ENCODE measurements around the gene TNN. TPM values are rescaled to one million over a fixed set of nuclear protein-coding genes. Genes with fewer than 3 reads are reported as not detected.

TNN gene
- total RNA-seq, 1 donor from 2014 or later, result 0.18 TPM

- no peak for ATAC-seq
- intact Hi-C loops (cut with DNase I), result no loop called here
- peaks cover 4% of the 10 kb centered on the region for H3K27me3 ChIP-seq (ENCODE audit: low read depth)
- no peak for TF ChIP-seq CTCF (IDR thresholded peaks at IDR 0.05)
- H3K36me3 ChIP-seq, result no peaks in the 10 kb centered on the region
- H3K4me1 ChIP-seq, result no peaks in the 10 kb centered on the region
- H3K4me3 ChIP-seq, result no peak overlapping the region
- no peak overlapping the region for H3K27ac ChIP-seq
- no peak for DNase-seq
- H3K9me3 ChIP-seq, result no peaks in the 10 kb centered on the region
Measured at GRCh38 chr1:175077356-175078030, 9.9 kb downstream of the TNN start.

- DNase-seq (no peak), ATAC-seq (no peak)
- no peaks in the 10 kb centered on the region for H3K4me1 ChIP-seq
- H3K27ac ChIP-seq, result no peak overlapping the region
- no peaks in the 10 kb centered on the region for H3K9me3 ChIP-seq
- H3K36me3 ChIP-seq, result no peaks in the 10 kb centered on the region
- no peak overlapping the region for H3K4me3 ChIP-seq
- intact Hi-C loops (cut with DNase I), result no loop called here
- peaks cover 4% of the 10 kb centered on the region for H3K27me3 ChIP-seq (ENCODE audit: low read depth)
- no peak for TF ChIP-seq CTCF (IDR thresholded peaks at IDR 0.05)
Measured at GRCh38 chr1:175078629-175079028, 11.0 kb downstream of the TNN start.

GRCh38 chr1:175079338-175079737 is 11.7 kb downstream of the TNN start:
- ATAC-seq, result no peak
- no peak for DNase-seq

GRCh38 chr1:175080030-175080429 is 12.4 kb downstream of the TNN start:
- no peak for ATAC-seq
- TF ChIP-seq CTCF (IDR thresholded peaks at IDR 0.05), result no peak
- H3K9me3 ChIP-seq, result no peaks in the 10 kb centered on the region
- H3K4me1 ChIP-seq, result no peaks in the 10 kb centered on the region
- no peaks in the 10 kb centered on the region for H3K36me3 ChIP-seq
- H3K4me3 ChIP-seq, result no peak overlapping the region
- DNase-seq, result no peak
- H3K27me3 ChIP-seq (ENCODE audit: low read depth), result no peaks in the 10 kb centered on the region
- H3K27ac ChIP-seq, result no peak overlapping the region
- intact Hi-C loops (cut with DNase I), result no loop called here

More at GRCh38 chr1:175079338-175079737, 11.7 kb downstream of the TNN start:
- Histone ChIP-seq H3K9me3 (no peaks in the 10 kb centered on the region), H3K27me3 (ENCODE audit: low read depth) (peaks cover under 1% of the 10 kb centered on the region), H3K27ac (no peak overlapping the region), H3K4me1 (no peaks in the 10 kb centered on the region), H3K4me3 (no peak overlapping the region), H3K36me3 (no peaks in the 10 kb centered on the region)
- intact Hi-C loops (cut with DNase I), result no loop called here
- TF ChIP-seq CTCF (IDR thresholded peaks at IDR 0.05), result no peak

GRCh38 chr1:175081983-175082382 is 14.3 kb downstream of the TNN start:
- Histone ChIP-seq H3K9me3 (no peaks in the 10 kb centered on the region), H3K36me3 (no peaks in the 10 kb centered on the region), H3K4me1 (no peaks in the 10 kb centered on the region), H3K27me3 (ENCODE audit: low read depth) (no peaks in the 10 kb centered on the region), H3K27ac (no peak overlapping the region), H3K4me3 (no peak overlapping the region)
- intact Hi-C loops (cut with DNase I), result no loop called here
- no peak for TF ChIP-seq CTCF (IDR thresholded peaks at IDR 0.05)
- ATAC-seq, result no peak
- no peak for DNase-seq

Measured in lower lobe of right lung (tissue), 2 donors.